Central memory CD4-positive, alpha-beta T cell (primary cell): Measurements from ENCODE around the gene TRIP12.
"Not testable (repeated sequence)": the region's sequence is repeated elsewhere in the genome, so short reads cannot be mapped to it uniquely, and the experiment has no call there.

Experiments used
- DNase-seq: peaks from one replicate; pipeline ENCODE4 v3.0.0; 2022

The TRIP12 gene

DNA sequence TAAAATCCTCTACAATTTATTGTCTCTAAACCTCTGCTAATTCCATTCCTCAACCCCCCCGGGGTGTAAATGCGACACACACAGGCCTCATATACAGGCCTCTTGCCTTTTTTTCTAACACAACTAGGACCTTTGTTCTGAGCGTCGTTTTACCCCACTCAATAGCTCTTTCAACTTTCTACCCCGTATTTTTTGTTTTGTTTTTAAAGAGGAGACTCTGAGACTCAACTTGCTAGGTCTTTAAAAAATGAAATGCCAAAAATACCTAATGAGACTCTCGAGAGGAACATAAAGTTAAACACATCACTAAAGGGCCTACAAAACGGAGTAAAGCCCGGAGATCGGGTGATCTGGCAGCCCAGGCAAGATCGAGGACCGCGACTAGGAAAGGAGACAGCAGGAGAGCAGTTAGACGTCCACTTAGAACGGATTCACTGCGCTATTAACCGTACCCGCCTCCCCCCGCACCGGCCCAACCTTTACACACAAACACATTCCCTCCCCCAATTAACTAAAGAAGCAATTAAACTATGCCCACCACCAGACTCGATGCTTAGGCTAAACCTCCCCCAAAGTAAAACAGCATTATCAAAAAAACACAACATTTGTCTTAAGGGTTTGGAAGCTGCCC, 1.7 kb downstream of the TRIP12 start:
- peak; percentile 40 for DNase-seq

DNA sequence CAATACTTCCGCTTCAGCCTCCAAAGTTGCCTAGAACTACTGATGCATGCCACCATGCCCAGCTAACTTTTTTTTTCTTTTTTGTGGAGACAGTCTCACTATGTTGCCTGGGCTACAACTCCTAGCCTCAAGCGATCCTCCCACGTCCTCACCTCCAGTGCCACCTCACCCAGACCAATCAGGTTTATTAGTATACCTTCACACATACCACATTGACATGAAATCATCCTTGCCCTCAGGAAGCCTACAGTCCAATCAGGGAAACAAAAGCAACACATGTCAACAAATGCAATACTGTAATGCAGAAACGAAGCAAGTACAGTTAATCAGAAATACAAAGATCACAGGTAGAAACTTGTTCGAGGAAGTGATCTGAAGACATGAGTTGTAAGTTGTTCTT, 4.0 kb downstream of the TRIP12 start:
- no peak for DNase-seq

DNA sequence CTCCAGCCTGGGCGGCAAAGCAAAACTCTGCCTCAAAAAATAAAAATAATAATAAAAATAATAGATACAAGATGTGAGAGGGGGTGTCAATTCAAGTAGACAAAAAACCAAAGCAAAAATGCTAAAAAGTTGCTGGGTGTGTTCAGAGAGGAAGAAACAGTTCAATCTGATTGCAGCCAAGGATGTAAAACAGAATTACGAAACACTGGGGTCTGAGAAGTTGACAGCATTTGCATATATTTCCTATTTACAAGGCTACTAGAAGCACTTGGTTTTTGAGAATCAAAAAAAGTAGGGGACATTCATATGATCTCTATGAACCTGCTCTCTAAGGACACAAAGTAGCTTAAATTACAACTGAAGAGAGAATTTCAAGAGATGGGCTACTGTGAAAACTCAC, 7.6 kb downstream of the TRIP12 start:
- DNase-seq, result no peak

DNA sequence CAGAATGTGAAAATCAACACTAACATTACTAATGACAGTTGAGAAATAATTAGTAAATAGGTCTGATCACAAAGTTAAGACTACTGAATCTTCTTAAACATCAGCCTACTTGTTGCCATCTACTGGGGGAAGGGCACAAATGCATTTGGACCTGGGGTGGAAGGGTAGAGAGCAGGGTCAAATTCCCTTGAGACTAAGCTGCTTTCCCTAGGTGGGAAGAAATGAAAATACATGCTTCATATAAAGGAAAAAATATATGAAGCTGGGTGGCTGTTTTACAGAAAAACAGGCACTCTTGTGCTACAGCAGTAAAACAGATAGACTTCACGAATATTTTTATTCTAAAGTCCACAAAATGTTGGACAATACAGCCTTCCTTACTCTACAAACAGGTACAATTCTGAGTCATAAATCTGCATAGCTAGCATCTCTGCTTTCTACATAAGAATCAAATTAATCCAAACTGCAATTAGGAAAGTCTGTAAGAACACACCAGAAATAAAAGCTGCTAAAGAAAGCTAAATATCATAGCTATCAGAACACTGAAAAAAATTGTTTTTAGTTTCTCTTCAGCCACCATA, 10.9 kb downstream of the TRIP12 start:
- DNase-seq, result peak; percentile 15

DNA sequence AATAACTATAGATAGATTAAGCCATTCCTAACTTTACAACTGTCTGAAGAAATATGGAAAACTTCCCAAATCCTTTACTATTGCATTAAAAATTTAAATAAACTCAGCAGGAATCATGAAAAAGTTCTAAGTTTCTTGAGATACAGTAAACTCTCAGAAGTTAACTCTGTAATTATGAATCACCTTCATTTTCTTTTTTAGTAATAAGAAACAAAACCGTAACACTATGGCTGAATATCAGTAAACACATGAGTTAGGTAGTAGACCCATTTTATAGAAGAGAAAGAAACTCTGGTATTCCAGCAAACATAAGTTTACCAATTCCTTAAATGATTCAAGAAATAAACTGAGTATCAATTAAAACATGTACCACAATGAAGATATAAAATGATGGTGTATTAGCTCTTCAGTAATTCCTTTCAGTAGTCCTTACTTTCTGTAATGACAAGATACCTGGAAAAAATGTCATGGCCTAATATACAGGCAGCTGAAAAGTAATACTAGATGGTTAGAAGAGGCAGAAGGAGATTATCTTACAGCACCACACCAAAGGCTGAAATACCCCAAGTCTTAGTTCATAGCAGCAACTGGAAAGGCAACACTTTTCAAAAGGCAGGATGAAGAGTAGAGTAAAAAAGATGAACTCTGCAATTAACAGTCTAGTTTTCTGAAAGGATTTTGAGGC, 11.5 kb downstream of the TRIP12 start:
- no peak for DNase-seq

DNA sequence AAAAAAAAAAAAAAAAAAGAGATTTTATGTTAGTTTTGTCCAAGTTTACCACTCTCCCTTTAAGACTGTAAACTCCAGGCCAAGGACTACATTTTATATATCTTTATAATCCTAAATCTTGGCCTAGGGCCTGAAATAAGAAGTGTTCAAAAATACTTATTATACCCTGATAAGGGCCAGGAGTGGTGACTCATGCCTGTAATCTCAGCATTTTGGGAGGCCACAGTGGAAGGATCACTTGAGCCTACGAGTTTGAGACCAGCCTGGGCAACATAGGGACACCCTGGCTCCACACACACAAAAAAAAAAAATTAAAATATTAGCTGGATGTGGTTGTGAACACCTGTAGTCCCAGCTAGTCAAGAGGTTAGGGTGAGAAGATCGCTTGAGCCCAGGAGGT, 12.7 kb downstream of the TRIP12 start:
- no peak for DNase-seq

DNA sequence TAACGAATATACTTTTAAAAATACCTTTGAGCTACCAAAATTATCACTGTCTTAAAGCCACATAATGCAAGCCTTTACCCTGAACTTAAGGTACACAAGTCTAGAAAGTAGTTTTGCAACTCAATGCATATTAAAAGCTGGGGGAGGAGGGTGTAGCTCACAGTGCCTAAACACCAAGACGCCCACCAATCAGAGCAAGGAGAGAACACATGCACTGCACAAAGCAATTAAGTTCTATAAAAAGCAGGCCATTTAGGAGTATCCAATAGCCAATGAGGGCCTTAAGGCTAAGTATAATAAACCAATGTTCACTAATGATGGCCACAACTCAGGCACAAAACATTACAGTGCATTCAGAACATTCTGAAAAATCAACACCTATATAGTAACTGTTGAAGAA, 16.2 kb downstream of the TRIP12 start:
- no peak for DNase-seq

DNA sequence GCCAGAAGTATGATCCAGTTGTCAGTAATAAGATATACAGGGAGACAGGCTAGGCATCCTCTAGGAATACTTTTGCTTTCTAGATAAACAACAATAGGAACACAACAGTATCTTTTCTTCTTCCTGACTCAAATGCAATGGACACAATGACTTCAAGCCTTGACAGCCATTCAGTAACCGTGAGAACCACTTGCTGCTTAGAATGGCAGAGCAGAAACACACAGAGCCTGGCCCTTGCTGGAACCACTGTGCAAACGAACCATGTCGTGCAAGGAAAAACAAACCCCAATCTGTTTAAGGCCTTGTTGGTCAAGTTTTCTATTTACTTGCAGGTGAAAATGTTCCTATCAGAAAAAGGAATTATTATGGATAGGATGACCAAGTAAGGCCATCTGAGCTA, 18.8 kb downstream of the TRIP12 start:
- DNase-seq, result no peak

DNA sequence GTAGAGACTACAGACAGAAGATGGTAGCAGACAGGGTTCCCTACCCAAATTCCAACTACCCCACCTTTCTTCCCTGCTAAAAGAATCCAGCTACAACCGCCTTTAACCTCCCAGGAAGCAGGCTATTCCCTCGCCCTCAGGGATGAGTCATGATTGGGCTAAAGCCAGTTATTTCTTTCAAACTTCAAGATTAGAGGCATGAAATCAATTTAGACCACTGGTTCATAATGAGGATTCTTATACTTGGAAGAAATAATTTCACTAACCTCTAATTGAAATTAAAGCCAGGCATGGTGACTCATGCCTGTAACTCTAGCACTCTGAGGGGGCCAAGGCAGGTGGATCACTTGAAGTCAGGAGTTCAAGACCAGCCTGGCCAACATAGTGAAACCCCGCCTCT, 20.0 kb downstream of the TRIP12 start:
- no peak for DNase-seq

DNA sequence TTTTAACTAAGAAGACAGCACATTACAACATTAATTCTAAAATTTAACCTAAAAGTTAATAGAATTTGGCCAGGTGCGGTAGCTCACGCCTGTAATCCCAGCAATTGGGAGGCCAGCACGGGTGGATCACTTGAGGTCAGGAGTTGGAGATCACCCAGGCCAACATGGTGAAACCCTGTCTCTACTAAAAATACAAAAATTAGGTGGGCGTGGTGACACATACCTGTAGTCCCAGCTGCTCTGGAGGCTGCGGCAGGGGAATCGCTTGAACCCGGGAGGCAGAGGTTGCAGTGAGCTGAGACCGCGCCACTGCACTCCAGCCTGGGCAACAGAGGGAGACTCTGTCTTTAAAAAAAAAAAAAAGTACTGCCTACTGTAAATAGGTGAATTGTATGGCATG, 21.3 kb downstream of the TRIP12 start:
- not testable (repeated sequence) for DNase-seq

DNA sequence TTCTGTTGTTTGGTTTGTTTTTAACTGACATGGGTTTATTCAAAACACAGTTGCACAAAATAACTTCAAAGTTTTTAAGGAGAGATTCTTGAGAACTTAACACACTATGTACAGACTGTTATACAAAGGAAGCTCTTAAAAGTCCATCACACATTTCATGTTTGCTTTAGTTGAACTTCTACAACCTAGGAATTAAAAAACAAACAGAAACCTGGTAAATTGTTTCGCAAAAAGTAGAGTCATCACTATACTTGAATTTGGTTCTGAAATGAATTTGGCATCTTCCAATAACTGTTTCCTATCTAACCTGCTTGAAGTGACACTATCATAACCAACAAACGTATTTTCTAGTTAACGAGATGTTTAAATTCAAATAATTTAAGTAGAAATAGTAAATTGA, 21.8 kb downstream of the TRIP12 start:
- DNase-seq, result no peak

DNA sequence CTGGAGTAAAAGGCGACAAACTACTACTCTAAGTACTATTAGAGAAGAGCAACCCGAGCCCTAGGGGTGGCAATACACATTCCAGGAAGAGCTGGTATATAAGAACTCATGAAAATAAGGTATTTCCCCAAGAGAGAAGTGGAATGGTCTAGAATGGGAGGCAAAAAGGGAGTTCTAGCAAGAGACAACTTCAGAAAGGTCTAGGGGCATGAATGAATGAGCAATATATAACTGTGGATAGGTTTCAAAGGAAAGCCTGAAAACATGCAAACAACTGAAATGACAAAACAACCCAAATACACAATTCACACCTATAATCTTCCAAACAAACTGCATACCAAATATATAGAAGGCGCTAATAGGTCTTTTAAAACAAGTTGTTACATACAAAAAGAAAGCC, 22.2 kb downstream of the TRIP12 start:
- DNase-seq, result no peak

DNA sequence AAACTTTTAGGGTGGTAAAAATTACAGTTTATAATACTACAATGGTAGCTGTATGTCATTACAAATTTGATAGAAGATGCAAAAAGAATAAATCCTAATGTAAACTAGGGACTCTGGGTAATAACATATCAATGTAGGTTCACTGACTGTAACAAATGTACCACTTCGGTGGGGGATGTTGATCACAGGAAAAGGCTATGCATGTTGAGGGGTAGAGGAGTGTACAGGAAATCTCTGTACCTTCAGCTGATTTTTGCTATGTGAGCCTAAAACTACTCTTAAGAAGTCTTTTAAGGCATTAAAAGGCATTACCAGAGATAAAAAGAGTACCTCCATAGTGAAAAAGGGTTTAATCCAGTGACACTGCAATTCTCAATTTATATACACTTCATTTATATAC, 25.0 kb downstream of the TRIP12 start:
- DNase-seq, result no peak

DNA sequence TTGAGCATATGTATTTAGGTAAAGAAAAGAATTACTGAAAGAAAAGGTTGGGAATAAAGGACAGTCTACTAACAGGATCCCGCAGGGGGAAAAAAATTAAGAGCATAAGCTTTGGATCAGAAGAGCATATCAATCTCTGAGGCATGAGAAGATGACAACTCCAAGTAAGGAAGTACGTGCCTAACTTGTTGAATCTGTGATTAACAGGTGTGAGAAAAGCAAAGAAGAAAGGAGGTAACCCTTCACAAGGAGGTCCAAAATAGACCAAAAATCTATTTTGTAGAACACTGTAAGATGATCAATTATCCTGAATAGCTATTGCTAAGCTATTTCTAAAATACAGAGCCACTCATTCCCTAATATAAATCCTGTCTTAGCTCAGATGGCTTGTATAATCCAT, 32.8 kb downstream of the TRIP12 start:
- no peak for DNase-seq

DNA sequence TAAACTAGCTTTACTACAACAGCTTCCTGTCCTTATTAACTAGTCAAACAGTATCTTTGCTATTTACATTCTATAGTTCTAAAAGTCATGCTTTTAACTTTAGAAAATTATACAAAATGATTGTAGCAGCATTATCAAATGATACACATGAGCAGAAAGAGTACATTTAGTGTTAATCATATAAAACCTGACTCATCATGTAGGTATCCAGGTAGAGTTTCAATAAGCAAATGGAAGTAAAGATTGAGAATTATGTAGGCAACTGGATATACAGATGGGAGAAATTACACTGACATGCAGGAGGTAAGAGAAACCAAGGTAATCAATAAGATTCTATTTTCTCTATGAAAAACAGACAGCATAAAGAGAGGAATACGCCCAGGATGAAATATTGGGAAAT, 33.8 kb downstream of the TRIP12 start:
- DNase-seq, result no peak

DNA sequence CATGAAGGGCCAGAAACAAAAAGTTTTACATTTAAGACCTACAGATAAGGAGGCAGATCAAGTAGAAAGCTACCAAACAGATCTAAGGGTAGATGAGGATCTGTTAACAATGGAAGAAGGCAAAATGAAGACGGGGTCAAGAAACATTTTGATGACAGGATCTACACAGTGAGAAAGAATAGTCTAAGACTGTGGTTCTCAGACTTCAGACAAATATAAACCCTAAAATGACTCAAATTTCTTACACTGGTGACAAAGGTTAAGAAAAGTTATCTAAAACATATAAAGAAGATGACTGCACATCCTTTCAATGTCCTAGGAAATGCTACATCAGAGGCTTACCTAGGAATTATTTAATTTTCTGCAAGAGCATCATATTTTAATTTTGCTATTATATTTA, 34.4 kb downstream of the TRIP12 start:
- DNase-seq, result no peak

DNA sequence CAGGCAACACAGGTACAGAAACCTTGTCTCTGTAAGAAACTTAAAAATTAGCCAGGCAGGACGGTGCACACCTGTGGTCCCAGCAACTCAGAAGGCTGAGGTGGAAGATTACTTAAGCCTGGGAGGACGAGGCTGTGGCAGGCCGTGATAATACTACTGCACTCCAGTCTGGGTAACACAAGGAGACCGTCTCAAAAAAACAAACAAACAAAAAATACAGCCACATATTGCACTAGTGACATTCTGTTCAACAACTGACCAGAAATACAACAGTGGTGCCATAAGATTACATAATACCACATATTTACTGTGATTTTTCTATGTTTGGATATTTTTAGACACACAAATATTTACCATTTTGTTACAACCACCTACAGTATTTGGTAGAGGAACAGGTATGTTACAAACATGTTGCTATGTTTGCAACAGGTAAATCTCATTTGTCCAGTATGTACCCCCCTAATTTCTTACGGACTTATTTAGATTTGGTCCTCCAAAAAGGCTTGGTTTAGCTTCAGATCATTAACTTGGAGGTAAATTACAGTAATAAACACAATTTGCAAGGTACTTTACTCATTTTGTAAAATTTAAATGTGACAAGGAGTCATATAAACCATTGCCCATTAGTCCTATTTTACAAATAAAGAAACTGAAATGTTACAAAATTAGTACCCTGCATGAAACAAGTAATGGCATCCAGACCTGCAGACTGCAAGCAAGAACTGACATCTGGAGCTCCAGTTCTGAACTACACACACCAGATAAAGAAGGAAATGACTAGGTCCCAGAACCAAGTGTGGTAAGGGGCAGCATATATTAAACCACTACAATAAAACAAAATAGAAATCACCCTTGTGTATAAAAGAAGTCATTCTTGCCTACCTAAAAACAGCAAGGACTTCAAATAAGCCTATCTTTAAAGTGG, 36.8 kb downstream of the TRIP12 start:
- DNase-seq, result no peak

DNA sequence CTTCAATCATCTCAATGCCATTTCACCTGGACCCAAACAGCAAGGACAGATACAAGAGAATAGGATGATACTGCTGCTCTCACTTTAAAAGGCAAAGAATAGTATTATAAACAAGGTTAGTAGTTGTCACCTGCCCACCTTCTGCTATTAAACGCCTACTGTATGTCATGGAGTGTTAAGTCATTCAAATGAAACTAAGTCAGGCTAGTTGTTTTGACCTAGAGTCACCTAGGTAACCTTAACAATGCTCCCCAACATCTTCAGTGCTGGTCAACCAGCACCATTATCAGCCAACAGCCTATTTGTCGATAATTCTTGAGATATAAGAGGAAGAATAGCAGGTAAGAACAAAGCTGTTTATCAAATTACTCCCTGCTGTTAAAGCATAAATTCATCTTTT, 39.2 kb downstream of the TRIP12 start:
- no peak for DNase-seq

DNA sequence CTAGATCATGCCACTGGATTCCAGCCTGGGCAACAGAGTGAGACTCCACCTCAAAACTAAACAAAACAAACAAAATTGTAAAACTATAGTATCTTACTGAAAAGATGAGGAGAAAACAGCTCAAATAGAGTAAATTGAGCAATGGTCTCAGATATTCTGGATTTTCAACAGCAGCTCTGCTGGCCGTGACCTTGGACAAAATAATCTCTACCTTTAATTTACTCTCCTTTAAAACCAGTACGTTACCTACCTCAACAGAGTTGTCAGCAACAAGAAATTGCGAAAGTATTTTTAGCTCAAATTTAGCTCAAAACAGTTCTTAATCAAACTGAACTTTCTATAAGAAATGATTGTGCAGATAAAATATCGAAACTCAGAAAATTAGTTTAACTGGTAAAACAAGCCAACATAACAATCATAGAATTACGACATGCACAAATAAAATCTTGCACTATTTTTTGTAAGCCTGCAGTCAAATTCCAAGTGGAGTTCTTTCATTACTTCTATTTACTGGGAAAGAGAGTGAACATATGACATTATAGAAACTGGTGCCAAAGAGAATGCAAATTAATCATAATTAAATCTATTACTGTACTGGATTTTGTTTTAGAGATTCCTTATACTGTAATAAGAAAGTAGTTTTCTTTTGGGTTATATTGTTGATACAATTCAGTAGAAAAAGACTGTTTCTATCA, 40.8 kb downstream of the TRIP12 start:
- no peak for DNase-seq

DNA sequence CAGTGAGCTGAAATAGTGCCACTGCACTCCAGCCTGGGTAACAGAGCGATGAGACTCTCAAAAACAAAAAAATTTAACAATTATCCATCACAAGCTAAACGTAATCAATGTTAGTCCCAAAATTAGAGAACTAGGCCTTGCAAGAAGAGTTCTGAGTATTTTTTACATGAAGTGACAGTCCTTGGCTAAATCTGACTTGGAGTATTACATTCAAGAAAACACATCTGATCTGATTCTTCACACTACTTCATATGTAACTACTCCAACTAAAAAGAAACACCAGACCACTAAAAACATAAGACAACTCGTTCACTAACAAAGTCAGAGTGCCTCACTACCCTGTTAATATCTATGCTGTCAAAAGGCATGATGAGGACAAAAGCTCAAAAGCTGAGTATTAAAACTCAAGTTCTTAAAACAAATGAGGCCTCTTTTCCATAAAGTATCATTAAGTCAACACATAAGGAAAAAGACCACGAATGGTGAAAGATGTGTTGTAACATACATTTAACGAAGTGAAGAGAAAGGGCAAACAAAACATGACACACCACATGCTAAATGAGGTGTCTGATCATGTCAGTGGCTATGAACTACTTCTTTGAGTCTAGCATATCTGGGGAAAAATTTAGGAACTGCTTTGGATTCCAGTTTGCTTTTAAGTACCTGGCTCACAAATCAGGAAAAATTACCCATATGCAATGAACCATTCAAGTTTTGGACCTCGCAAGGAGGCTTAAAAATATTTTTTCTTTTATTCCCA, 42.4 kb downstream of the TRIP12 start:
- DNase-seq, result no peak

DNA sequence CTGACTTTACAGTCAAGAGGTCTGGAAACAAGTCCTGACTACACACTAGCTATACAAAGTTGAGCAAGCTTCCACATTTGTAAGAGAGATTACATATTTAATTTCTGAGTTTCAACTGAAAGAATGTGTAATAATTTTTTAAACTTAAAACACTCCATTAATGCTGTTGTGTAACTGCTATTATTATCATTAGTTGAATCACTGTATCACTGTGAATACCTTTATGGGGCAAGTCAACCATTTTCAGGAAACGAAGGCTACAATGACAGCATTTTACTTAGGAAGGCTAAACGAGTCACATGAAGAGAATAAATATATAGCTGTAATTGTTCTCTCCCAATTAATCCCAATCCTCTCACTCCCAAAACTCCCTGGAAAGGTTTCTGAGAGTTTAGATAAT, 46.3 kb downstream of the TRIP12 start:
- no peak for DNase-seq

DNA sequence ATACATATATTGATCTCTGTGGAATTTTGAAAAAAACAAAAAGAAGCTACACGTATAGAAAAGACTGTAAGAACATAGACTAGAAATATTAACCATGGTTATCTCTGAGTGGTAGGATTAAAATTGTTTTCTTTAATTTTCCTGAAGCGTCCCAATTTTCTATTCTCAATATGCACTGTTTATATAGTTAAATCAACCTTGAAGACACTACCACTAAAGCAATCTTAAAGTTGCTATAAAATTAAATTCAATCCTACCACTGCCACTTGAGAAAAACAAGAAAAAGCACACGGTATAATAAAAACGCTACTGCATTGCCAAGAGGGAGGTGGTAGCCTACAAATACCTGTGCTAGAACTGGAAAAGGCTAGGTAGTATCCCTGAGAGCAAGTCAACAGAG, 47.2 kb downstream of the TRIP12 start:
- DNase-seq, result no peak
